ENCODE measurements around the gene ZNF627.
"Not testable (repeated sequence)": the region's sequence is repeated elsewhere in the genome, so short reads cannot be mapped to it uniquely, and the experiment has no call there.

ZNF627 gene

GRCh38 chr19:11597202-11598102 lies at the start of gene ZNF627:
ZNF627 (plus strand) TSS chr19:11597483; CDS start chr19:11597628, 145 bp downstream.
- peak; percentile 91 for DNase-seq

- no peak for DNase-seq
Measured at GRCh38 chr19:11547929-11548700, 49.2 kb upstream of the ZNF627 start.

GRCh38 chr19:11549386-11549953 lies 47.8 kb upstream of the ZNF627 start:
- DNase-seq: no peak

DNA sequence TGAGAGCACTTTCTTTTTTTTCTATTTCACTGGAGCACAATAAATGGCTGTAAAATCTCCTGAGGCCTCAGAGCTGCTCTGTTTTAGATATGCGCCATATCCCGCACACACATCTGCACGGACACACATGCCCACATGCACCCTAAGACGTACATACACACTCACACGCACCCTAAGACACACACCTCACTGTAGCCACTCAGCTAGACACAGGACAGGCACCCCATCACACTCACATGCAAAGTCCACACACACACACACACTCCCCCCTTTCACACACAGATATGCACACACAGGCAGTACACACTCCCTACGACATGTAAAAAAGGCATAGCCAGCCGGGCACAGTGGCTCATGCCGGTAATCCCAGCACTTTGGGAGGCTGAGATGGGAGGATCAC lies 47.0 kb upstream of the ZNF627 start:
- DNase-seq: no peak

- no peak for DNase-seq
Measured at GRCh38 chr19:11551603-11552235, 45.6 kb upstream of the ZNF627 start.

DNA sequence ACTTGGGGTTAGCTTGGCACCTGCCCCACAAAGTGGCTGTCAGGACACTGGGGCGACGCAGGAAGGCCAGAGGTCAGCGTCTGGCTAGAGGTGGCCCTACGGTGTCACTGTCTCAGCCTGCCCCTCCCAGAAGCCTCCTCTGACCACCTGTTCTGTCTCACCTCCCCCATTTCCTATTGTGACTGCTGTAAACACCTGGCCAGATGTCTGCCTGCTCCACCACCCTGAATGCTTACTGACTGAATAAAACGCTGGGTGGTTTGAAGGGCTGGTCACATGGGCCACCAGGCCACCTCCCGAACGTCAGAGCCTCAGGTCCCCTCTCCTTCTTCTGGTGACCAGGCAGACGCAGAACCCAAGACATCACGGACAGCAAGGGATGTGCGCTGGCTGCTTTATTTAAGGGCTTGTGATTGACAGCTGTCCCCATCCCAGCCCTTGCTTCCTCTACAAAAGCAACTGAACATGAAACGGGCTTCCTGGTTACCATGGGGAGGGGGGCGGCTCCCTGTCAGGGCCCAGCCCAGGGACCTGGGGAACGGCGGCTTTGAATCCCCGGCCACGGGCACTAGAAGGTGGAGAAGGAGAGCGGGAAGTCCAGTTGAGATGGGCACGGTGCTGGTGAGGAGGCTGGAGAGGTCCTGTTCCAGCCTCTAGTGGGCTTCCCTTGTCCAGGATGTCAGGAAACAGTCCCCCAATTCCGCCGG lies 44.5 kb upstream of the ZNF627 start:
- DNase-seq: no peak

- DNase-seq: no peak
Measured at GRCh38 chr19:11554160-11554559, 43.1 kb upstream of the ZNF627 start.

DNA sequence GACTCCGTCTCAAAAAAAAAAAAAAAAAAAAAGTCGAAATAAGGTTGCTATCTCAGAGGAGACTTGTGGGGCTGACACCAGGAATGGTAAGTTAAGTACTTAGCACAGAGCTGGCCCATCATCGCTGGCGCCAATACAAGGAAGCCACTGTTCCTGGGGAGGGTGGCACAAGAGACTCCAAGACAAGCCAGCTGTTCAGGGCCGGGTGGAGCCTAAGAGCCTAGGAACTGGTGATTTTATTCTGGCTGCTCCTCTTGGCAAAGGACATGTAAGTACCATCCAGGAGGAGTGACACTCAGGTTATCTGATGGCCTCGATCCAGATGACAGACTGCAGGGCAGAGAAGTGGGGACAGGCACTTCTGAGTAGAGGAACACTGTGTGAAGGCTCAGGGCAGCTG lies 42.0 kb upstream of the ZNF627 start:
- DNase-seq: no peak

DNA sequence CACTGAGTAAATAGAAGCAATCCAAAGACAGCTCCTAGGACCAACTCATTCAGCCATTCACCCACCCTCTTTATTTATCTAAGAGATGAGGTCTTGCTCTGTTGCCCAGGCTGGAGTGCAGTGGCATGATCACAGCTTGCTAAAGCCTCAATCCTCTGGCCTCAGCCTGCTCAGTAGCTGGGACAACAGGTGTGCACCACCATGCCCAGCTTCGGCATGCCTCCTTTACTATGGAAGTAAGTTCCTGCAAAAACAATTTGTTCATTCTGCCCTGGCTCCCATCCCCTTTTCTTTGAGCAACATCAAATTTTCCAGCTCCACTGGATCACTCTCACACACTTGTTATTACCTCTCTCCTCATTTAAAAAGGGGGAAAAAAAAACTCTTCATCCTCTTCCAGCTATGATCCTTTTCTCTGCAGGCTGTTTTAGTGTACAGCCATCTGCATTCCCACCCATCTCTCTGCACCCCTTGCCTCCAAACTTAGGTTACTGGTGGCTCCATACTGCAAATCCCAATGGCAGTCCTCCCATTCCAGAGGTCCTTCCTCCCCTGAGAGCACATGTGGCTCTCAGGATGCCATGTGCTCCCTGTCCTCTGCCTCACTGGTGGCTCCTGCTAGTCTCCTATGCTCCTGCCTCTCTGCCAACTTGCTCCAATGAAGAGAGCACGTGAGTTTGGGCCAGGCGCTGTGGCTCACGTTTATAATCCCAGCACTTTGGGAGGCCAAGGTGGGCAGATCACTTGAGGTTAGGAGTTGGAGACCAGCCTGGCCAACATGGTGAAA lies 40.5 kb upstream of the ZNF627 start:
- DNase-seq: no peak

DNA sequence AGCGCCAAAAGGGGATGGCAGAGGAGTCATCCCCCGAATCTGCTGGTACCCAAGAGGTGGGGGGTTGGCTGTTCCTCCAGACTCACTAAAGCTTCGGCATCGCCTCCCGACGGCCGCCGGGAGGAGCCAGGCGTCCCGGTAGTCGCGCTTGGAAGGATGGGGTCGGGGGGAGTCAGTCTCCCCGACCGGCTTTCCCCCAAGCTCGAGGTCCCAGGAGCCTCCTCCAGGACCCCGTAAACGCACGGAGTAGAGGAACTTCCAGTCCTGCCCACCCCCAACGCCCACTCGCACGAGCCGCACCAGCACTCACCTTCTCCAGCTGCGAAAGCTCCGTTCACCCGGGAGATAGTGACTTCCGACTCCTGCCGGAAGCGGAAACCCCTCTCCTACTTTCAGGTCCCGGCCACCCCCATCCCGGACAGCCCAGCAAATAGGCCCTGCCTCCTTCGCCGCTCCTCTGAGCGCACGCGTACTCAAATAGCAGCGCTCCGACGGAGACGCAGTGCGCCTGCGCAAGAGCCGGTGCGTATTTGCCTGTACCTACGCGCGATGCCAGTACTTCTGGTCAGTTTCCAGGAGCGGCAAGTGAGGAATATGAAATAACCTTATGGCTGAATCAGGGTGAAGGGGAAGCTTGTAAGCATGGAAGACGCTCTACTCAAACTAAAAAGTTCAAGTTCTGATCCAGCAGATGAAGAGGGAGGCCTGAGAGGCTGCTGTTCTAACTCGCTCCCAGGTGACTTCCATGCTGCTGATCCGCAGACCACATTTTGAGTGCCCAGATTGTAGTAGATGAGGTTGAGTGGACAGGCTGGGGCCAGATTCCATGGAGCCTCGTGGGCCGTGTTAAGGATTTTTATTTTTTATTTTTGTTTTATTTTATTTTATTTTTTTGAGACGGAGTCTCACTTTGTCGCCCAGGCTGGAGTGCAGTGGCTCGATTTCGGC lies 38.1 kb upstream of the ZNF627 start, which contains the start of gene ELOF1:
Gene ELOF1 (minus strand): TSS at position 350 of the 948 bp plus-strand sequence. CDS start 4,883 bp downstream, outside the sequence.
- peak; percentile 99 for DNase-seq

DNA sequence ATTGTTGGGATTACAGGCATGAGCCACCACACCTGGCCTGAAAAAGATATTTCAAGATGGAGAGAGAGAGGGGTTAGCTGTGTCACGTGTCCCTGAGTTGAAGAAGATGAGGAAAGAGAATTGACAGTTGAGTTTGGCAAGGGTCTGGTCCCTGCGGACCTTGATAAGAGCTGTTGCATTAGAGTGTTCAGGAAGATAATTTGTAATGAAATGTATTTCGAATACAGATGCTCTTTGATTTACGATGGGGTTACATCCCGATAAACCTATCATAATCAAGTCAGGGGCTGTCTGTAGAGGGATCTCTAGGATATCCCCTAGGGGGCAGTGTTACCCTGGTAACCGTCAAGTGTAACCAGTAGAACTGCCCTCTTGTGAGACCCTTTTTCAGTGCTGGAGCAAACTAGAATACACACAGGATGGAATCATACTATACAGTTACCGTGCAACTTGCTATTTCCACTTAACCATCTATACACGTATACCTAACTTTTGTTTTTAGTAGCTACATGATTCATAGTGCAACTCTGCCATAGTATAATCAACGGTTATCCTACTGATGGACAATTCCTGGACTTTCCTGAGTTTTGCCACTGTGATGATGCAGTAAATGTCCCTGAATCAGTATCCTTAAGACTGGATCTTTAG lies 36.8 kb upstream of the ZNF627 start:
- peak; percentile 53 for DNase-seq

DNA sequence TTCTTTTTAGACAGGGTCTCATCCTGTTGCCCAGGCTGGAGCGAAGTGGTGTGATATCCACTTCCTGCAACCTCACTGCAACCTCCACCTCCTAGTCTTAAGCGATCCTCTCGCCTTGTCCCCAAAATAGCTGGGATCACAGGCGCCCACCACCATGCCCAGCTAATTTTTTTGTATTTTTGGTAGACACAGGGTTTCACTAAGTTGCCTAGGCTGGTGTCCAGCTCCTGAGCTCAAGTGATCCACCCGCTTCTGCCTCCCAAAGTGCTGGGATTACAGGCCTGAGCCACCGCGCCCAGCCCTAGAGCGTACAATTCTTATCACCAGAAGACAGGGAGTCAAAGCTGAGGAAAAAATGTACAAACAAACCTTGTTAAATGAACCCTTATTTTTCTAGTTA lies 33.8 kb upstream of the ZNF627 start:
- DNase-seq: no peak

- not testable (repeated sequence) for DNase-seq
Measured at GRCh38 chr19:11564082-11564807, 33.0 kb upstream of the ZNF627 start.

- DNase-seq: not testable (repeated sequence)
Measured at GRCh38 chr19:11565649-11565980, 31.7 kb upstream of the ZNF627 start.

DNA sequence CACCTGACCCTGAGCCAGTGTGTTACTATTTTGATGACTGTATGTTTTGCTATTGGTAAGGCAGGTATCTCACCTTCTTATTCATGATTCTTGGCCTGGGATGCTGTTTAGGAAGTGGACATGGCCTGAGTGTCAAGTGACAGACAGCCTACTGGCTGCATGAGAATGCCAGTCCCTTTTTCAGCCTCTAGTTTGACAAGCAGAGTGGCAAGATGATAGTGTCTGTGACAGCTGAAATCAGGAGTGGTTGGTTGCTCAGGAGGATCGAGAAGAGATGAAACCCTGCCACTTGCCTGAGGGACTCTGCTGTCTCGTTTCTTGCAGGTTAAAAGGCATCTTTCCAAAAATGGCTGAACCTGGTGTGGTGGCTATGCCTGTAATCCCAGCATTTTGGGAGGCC lies 31.1 kb upstream of the ZNF627 start:
- DNase-seq: no peak

- DNase-seq: no peak
Measured at GRCh38 chr19:11570039-11570462, 27.2 kb upstream of the ZNF627 start.

GRCh38 chr19:11573354-11573753 lies 23.9 kb upstream of the ZNF627 start:
- DNase-seq: not testable (repeated sequence)

DNA sequence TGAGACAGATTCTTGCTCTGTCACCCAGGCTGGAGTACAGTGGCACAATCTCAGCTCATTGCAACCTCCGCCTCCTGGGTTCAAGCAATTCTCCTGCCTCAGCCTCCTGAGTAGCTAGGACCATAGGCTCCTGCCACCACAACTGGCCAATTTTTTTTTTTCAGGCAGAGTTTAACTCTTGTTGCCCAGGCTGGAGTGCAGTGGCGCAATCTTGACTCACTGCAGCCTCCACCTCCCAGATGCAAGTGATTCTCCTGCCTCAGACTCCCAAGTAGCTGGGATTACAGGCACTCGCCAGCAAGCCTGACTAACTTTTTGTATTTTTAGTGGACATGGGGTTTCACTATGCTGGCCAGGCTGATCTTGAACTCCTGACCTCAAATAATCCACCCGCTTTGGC lies 23.5 kb upstream of the ZNF627 start:
- not testable (repeated sequence) for DNase-seq

DNA sequence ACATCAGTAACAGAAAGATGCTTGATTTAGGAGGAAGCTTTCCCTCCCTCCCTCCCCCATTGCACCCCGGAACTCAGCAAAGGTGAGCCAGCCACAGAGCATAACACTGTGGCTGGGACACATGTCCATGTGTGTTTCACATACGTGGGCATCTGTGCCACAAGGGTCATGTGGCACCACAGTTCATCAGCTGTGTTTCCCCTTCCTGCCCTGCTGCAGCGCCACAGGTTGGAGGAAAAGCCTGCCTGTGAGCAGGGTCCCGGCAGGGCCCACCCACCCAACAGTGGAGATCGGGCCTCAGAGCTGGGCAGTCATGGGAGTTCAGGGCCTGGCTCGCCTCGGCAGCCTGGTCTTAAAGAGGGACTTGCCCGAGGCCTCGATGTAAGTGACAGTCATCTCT lies 22.6 kb upstream of the ZNF627 start:
- DNase-seq: no peak
